Trophoblast cell (in vitro differentiated cells and primary cell): ENCODE data around the gene NFIB.

ENCODE experiments used
- DNase-seq, 2 donors: peaks; one replicate each; pipeline ENCODE4 v3.0.0-alpha.2; 2016
- H2AFZ ChIP-seq: 2 replicates; pipeline ENCODE4 v1.6.1; 2013; ENCODE audit warnings: low read length, moderate library complexity, mild to moderate bottlenecking; ENCODE audit not compliant: insufficient read depth, poor library complexity
- H2AK5ac ChIP-seq: 2 replicates; pipeline ENCODE4 v1.6.1; 2013; ENCODE audit warnings: mild to moderate bottlenecking, low read length
- H2BK120ac ChIP-seq: 2 replicates; pipeline ENCODE4 v1.6.1; 2013; ENCODE audit warnings: low read length, mild to moderate bottlenecking, moderate library complexity; ENCODE audit not compliant: insufficient read depth, poor library complexity
- H2BK12ac ChIP-seq: 2 replicates; pipeline ENCODE4 v1.6.1; 2013; ENCODE audit warnings: mild to moderate bottlenecking, low read length, moderate library complexity
- H2BK5ac ChIP-seq: 2 replicates; pipeline ENCODE4 v1.6.1; 2013; ENCODE audit warnings: low read length, low read depth, moderate library complexity, mild to moderate bottlenecking; ENCODE audit not compliant: poor library complexity
- H3K14ac ChIP-seq: 2 replicates; pipeline ENCODE4 v1.6.1; 2013; ENCODE audit warnings: mild to moderate bottlenecking, low read length
- H3K18ac ChIP-seq: 2 replicates; pipeline ENCODE4 v1.6.1; 2013; ENCODE audit warnings: mild to moderate bottlenecking, low read length
- H3K23ac ChIP-seq: 2 replicates; pipeline ENCODE4 v1.6.1; 2013; ENCODE audit warnings: low read length
- H3K27ac ChIP-seq: 2 replicates; pipeline ENCODE4 v1.5.1; 2013; ENCODE audit warnings: low read depth, mild to moderate bottlenecking, inconsistent platforms, low read length, moderate library complexity
- H3K27me3 ChIP-seq: 2 replicates; pipeline ENCODE4 v1.6.1; 2013; ENCODE audit warnings: inconsistent platforms, mild to moderate bottlenecking, low read length, moderate library complexity; ENCODE audit not compliant: insufficient read depth
- H3K36me3 ChIP-seq, 2 experiments: 1 replicate in 1 of 2; 2 replicates in 1 of 2; pipeline ENCODE4 v1.6.1; 2013; ENCODE audit warnings: low read length in 2 of 2, mild to moderate bottlenecking in 2 of 2, moderate library complexity in 1 of 2; ENCODE audit not compliant: insufficient read depth in 2 of 2, control insufficient read depth in 1 of 2
- H3K4ac ChIP-seq: 2 replicates; pipeline ENCODE4 v1.6.1; 2013; ENCODE audit warnings: low read depth, mild to moderate bottlenecking, low read length, moderate library complexity
- H3K4me1 ChIP-seq, 2 experiments: 1 replicate in 1 of 2; 2 replicates in 1 of 2; pipeline ENCODE4 v1.6.1; 2013; ENCODE audit warnings: low read length in 2 of 2, mild to moderate bottlenecking in 2 of 2, moderate library complexity in 1 of 2; ENCODE audit not compliant: insufficient read depth in 2 of 2, control insufficient read depth in 1 of 2
- H3K4me2 ChIP-seq: 2 replicates; pipeline ENCODE4 v1.6.1; 2013; ENCODE audit warnings: inconsistent platforms, mild to moderate bottlenecking, low read length, moderate library complexity
- H3K4me3 ChIP-seq: 2 replicates; pipeline ENCODE4 v1.5.1; 2013; ENCODE audit warnings: mild to moderate bottlenecking, low read depth, low read length, inconsistent platforms
- H3K79me1 ChIP-seq: one replicate; pipeline ENCODE4 v1.6.1; 2013; ENCODE audit warnings: low read length
- H3K79me2 ChIP-seq: 2 replicates; pipeline ENCODE4 v1.6.1; 2013; ENCODE audit warnings: low read length, mild to moderate bottlenecking; ENCODE audit not compliant: control insufficient read depth, insufficient read depth, poor library complexity
- H3K9ac ChIP-seq: 2 replicates; pipeline ENCODE4 v1.6.1; 2013; ENCODE audit warnings: mild to moderate bottlenecking, low read length
- H3K9me3 ChIP-seq: 2 replicates; pipeline ENCODE4 v1.6.1; 2013; ENCODE audit warnings: low read depth, mild to moderate bottlenecking, control low read depth, inconsistent platforms, low read length; ENCODE audit not compliant: insufficient read depth
- H4K12ac ChIP-seq: 2 replicates; pipeline ENCODE4 v1.6.1; 2013; ENCODE audit warnings: low read depth, mild to moderate bottlenecking, low read length, moderate library complexity
- H4K8ac ChIP-seq: 2 replicates; pipeline ENCODE4 v1.6.1; 2013; ENCODE audit warnings: low read depth, mild to moderate bottlenecking, low read length, moderate library complexity
- H4K91ac ChIP-seq: one replicate; pipeline ENCODE4 v1.6.1; 2013; ENCODE audit warnings: low read depth, mild to moderate bottlenecking, low read length, moderate library complexity
- WGBS: extraction: QIAGEN DNeasy Blood & Tissue Kit; methylation state at CpG from one replicate; pipeline ENCODE4 v1.1.7; 2013; ENCODE audit warnings: missing lambda C conversion rate; ENCODE audit not compliant: insufficient read length, insufficient coverage; ENCODE audit errors: extremely low coverage; 5-methylcytosine and 5-hydroxymethylcytosine counted together

NFIB gene

DNA sequence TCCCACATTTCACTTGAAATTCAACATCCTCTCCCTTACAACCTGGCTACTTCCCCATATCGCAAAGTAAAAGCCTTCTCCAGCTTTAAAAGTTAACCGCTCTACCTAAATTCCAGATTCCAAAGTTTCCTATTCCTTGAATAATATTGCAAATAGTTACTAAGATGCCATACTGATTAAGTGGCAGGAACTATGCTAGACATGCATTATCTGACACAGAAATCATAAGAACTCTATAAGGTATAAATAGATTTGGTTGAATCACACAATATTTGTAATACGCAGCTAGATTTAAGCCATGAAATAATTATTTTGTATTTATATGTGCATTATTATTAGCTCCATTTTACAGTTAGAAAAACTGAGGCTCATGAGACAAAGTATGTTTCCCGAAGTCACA is 92.8 kb downstream of the NFIB start:
- Histone ChIP-seq H2BK120ac (no peak overlapping the region), H3K27me3 (no peaks in the 10 kb centered on the region), H2BK12ac (no peak overlapping the region), H3K4me2 (no peak overlapping the region), H3K14ac (no peak overlapping the region), H4K12ac (no peak overlapping the region), H3K27ac (no peak overlapping the region), H3K9me3 (no peaks in the 10 kb centered on the region), H3K18ac (no peak overlapping the region), H4K8ac (no peak overlapping the region), H2AK5ac (no peak overlapping the region), H3K4me3 (no peak overlapping the region), H3K36me3 (no peaks in the 10 kb centered on the region), H4K91ac (no peak overlapping the region), H2AFZ (no peak overlapping the region), H3K4ac (no peak overlapping the region), H3K4me1 (peaks cover 0 to 4% of the 10 kb centered on the region in 2 experiments), H2BK5ac (no peak overlapping the region), H3K79me2 (no peaks in the 10 kb centered on the region), H3K79me1 (no peaks in the 10 kb centered on the region), H3K9ac (no peak overlapping the region), H3K23ac (no peak overlapping the region)
- peak; percentile 22 to 84 for DNase-seq
- WGBS, result no CpG with 5 or more reads among the region's 4 CpGs

DNA sequence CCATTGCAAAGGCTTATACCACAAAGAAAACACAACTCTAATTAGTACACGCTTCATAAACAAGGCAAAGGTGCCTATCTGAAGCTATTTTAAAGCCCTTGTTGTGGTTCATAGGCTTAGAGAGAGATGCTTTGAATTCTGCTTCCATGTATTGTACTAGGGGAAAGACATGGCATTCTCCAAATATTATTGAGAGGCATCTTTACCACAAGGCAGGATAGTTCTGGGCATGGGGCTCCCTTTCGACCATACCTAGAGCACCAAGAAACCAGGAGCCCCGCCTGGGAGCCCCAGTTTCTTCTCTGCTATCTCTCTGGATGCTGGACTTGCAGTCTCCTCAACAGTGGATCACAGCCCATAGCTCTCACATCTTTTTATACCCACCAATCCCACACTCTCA is 93.7 kb downstream of the NFIB start:
- Histone ChIP-seq H3K9me3 (no peaks in the 10 kb centered on the region), H3K4me1 (peaks cover 0 to 4% of the 10 kb centered on the region in 2 experiments), H4K8ac (no peak overlapping the region), H2BK12ac (no peak overlapping the region), H4K12ac (no peak overlapping the region), H2AFZ (no peak overlapping the region), H3K4ac (no peak overlapping the region), H2AK5ac (no peak overlapping the region), H3K14ac (no peak overlapping the region), H4K91ac (no peak overlapping the region), H3K18ac (no peak overlapping the region), H3K36me3 (no peaks in the 10 kb centered on the region), H3K9ac (no peak overlapping the region), H3K4me3 (no peak overlapping the region), H2BK5ac (no peak overlapping the region), H3K27me3 (no peaks in the 10 kb centered on the region), H3K4me2 (no peak overlapping the region), H3K23ac (no peak overlapping the region), H3K27ac (no peak overlapping the region), H3K79me1 (no peaks in the 10 kb centered on the region), H2BK120ac (no peak overlapping the region), H3K79me2 (no peaks in the 10 kb centered on the region)
- DNase-seq, result no peak
- WGBS, result no CpG with 5 or more reads among the region's 3 CpGs

DNA sequence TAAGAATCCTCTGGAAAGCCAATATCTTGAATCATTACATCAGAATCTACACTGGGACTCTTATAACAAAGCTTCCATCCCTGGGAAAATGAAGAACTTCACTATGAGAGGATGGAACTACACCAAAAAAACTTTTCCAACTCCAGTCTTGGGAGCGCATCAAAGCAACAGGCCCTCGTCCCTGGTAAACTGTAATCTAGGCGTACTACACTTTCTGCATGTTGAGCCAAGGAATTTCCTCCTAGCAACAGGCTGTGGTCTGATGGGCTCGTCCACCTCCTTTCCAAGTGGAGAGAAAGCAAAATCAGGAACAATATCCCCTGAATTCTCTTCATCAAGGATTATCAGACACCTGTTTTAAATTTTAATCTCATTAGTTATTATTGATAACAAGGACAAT is 94.1 kb downstream of the NFIB start:
- no peak for DNase-seq
- Histone ChIP-seq H2AFZ (no peak overlapping the region), H3K23ac (no peak overlapping the region), H3K4me2 (no peak overlapping the region), H4K12ac (no peak overlapping the region), H3K79me1 (no peaks in the 10 kb centered on the region), H3K18ac (no peak overlapping the region), H3K27me3 (no peaks in the 10 kb centered on the region), H3K4me3 (no peak overlapping the region), H2BK5ac (no peak overlapping the region), H2BK120ac (no peak overlapping the region), H2BK12ac (no peak overlapping the region), H3K79me2 (no peaks in the 10 kb centered on the region), H3K4ac (no peak overlapping the region), H3K36me3 (no peaks in the 10 kb centered on the region), H3K9me3 (no peaks in the 10 kb centered on the region), H2AK5ac (no peak overlapping the region), H3K9ac (no peak overlapping the region), H3K14ac (no peak overlapping the region), H3K27ac (no peak overlapping the region), H4K8ac (no peak overlapping the region), H4K91ac (no peak overlapping the region), H3K4me1 (peaks cover 0 to 4% of the 10 kb centered on the region in 2 experiments)
- no CpG with 5 or more reads among the region's 4 CpGs for WGBS

DNA sequence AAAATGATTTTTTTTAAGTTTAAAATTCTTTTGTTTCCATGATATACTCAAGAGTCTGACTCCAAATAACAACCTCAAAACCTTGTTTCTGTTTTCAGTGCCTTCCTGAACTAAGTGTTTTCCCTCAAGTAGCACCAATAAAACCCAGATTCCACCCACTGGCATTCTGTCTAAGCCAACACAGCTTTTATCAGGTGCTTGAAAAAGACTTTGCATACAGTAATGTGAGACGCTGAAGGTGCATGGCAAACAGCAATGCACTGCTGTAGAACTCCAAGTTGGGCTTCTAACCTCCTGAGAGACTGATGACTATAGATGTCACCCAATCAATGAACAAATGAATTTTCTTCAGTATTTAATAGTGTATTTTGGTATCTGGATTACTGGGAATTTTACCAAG is 95.7 kb downstream of the NFIB start:
- no peaks in the 10 kb centered on the region for H3K79me1 ChIP-seq
- no peak overlapping the region for H3K9ac ChIP-seq
- no peak for DNase-seq
- no peaks in the 10 kb centered on the region for H3K27me3 ChIP-seq
- no peak overlapping the region for H3K14ac ChIP-seq
- H4K8ac ChIP-seq, result no peak overlapping the region
- no peaks in the 10 kb centered on the region for H3K9me3 ChIP-seq
- no peak overlapping the region for H4K91ac ChIP-seq
- no peak overlapping the region for H4K12ac ChIP-seq
- H3K23ac ChIP-seq, result no peak overlapping the region
- no peak overlapping the region for H3K4me2 ChIP-seq
- H3K79me2 ChIP-seq, result no peaks in the 10 kb centered on the region
- no peak overlapping the region for H3K4me3 ChIP-seq
- H3K36me3 ChIP-seq, result no peaks in the 10 kb centered on the region
- H3K27ac ChIP-seq, result no peak overlapping the region
- no peak overlapping the region for H2BK120ac ChIP-seq
- H2BK12ac ChIP-seq, result no peak overlapping the region
- H2AK5ac ChIP-seq, result no peak overlapping the region
- H3K4ac ChIP-seq, result no peak overlapping the region
- no peak overlapping the region for H2BK5ac ChIP-seq
- peaks cover 0 to 4% of the 10 kb centered on the region in 2 experiments for H3K4me1 ChIP-seq
- WGBS, result no CpG with 5 or more reads among the region's 1 CpG
- H3K18ac ChIP-seq, result no peak overlapping the region
- no peak overlapping the region for H2AFZ ChIP-seq
